ENCODE data around the gene PDE9A. TPM values are rescaled to one million over a fixed set of nuclear protein-coding genes. Genes with fewer than 3 reads are reported as not detected.

PDE9A gene
- total RNA-seq, 1 donor from 2014 or later: 3.3 TPM

DNA sequence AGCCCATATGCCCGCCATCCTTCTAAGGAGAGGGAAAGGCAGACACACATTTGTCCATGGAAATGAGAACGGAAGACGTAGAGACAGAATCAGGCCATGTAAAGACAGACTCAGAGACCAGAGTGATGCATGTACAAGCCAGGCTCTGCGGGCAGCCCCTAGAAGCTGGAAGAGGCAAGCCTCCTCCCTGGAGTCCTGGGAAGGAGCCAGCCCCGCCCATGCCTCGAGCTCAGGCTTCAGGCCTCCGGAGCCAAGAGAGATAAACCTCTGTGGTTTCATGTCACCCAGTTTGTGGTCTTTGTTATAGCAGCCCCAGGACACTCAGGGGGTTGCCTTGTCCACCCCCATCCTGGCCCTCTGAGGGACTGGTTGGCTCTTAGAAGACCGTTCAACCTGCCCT is 11.6 kb downstream of the PDE9A start:
- ATAC-seq (ENCODE audit: poor library complexity): no peak
- DNase-seq: no peak
- intact Hi-C loops (cut with DNase I): no loop called here

DNA sequence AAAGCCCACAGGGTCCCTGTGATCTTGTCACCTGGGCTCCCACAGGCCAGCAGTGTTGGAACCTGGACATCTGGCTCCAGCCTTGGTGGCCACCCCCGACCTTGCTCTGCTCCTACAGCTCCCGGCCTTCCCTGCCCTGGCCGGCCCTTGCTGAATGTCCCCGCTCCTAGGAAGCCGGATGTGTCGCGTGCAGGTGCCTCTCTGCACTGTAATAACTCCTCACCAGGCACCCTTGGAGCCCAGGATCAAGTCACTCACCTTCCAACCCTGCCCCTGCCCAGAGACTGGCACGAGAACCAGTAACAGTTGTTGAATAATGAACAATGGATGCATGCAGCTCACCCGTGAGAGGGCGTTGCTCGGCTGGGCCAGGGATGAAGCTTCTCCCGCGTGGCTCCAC is 12.1 kb downstream of the PDE9A start:
- DNase-seq (no peak), ATAC-seq (ENCODE audit: poor library complexity) (no peak)
- intact Hi-C loops (cut with DNase I): no loop called here

DNA sequence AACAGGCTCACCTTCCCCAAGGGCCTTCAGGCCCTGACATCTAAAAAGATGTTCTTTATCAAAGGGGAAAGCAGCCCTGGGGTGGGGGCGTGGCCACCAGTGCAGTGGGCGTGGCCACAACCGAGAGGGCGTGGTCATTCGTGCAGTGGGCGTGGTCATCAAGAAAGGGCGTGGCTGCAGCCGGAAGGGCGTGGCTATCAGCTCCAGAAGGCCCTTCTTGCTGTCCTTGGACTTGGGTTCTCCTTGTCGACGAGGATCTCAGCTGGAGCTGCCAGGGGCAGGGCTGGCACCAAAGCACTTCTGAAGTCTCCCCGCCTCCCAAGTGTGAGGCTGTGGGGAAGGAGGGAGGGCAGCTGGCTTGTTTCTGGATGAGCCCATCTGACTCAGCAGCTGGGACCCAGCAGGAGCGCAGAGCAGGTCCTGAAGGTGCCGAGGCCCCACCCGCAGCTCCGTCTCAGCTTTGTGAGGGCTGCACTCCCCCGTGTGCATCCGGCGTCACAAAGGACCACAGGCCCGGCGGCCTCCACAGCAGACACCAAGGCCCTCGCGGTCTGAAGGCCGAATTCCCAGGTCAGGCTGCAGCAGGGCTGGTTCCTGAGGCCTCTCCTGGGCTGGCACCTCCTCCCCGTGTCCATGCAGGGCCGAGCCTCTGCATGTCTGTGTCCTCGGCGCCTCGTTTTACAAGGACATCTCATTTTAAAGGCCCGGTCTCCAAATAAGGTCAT is 12.8 kb downstream of the PDE9A start:
- ATAC-seq (ENCODE audit: poor library complexity) (no peak), DNase-seq (no peak)
- intact Hi-C loops (cut with DNase I): no loop called here

DNA sequence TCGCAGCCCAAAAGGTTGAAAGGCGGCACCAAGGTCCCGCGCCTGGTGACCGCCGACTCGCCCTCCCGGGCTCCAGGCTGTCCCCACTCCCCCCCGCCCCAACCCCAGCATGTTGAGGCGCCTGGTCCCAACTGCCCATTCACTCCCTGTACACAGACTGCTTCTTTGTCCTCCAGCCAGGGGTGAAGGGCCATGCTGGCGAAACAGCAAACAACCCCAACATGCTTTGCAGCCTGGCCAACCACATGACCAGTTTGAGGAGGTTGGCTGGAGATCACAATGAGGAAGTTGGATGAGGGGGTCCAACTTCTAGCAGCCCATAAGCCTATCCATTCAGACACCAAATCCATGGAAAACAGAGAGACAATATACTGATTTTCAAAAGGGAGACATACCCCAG is 13.5 kb downstream of the PDE9A start:
- intact Hi-C loops (cut with DNase I): no loop called here
- DNase-seq (no peak), ATAC-seq (ENCODE audit: poor library complexity) (no peak)

DNA sequence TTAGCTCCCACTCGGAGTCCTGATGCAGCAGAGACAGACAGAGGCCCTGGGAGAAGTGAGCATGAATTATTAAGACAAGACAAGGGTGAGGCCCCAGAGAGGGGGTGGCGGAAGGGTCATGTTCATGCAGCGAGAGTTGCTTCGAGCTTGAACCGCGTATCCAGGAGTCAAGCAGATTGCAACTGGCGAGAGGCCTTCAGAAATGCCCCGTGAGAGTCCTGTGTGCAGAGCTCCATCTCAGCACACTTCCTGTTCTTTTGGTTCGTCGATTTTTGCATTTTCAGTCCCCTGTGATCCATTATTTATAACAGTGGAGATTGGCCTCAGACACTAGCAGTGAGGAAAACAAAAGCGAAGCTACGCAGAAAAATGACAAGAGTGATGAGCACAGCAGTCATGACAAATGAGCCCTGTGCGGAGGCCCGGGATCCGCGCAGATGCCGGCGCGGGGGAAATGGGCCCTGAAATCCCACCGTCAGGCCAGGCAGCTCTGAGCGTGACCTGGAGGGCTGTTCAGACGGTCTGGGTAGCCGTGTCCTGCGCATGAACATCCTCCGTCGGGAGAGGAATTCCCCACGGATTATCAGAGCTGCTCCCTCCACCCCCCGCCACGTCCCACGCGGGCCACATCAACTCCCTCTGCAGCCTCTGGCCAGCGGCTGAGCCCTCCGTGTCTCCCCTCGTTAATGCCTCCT is 15.0 kb downstream of the PDE9A start:
- DNase-seq: peak; percentile 40

DNA sequence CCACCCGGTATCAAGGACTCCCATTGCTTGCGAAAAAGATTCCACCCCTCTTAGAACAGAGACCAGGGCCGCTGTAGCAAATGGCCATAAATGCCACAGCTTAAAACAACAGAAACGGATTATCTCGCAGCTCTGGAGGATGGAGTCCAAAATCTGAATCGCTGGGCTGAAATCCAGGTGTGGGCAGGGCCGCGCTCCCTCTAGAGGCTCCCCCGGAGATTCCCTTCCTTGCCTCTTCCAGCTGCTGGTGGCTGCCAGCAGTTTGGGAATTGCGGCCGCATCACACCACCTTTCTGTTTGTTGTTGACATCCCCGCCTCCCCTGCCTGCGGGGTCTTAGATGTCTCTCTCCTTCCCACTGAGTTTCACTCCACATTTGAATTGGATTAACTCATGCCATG is 15.6 kb downstream of the PDE9A start:
- ATAC-seq (ENCODE audit: poor library complexity) (peak; percentile 45), DNase-seq (peak; percentile 61)
- intact Hi-C loops (cut with DNase I): no loop called here

More for the DNA sequence above, 15.0 kb downstream of the PDE9A start:
- intact Hi-C loops (cut with DNase I): no loop called here
- ATAC-seq (ENCODE audit: poor library complexity): peak; percentile 27

DNA sequence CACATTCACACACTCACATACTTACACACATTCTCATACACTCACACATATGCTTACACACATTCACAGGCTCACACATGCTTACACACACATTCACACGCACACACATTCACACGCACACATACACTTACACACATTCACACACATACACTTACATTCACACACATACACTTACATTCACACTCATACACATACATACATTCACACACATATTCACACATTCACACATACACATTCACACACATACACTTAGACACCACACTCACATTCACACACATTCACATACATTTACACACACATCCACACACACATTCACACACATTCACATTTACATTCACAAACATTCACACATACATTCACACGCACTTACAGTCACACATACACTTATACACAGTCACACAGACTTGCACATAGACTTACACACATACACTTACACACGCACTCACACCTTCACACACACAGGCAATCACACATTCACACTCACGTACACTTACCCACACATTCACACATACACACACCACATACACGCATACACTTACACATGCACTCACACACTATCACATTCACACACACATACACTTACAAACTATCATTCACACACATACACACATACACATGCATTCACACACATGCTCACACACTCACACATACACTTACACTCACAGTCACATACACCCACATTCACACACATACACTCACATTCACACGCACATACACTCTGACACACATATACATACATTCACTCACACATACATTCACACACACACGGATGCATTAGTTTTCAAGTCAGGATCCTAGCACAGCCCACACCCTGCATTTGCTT is 16.8 kb downstream of the PDE9A start:
- ATAC-seq (ENCODE audit: poor library complexity) (no peak), DNase-seq (no peak)
- intact Hi-C loops (cut with DNase I): no loop called here

DNA sequence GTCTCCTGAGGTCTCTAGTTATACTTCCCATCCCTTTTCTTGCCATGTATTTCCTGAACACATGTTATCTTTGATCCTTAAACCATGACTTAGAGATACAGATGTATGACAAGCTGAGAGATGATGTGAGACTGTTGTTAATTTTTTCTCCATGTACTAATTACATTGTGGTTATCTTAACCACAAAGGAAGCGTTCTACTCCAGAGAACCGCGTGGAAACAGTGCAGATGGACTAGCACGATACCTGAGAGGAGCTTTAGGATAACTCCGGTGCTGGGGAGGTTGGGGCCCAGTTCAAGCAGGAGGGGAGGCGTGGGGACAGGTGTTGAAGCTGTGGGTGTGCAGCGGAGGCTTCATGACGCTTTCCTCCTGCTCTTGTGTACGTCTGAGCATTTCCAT is 17.5 kb downstream of the PDE9A start:
- DNase-seq: no peak
- intact Hi-C loops (cut with DNase I): no loop called here

DNA sequence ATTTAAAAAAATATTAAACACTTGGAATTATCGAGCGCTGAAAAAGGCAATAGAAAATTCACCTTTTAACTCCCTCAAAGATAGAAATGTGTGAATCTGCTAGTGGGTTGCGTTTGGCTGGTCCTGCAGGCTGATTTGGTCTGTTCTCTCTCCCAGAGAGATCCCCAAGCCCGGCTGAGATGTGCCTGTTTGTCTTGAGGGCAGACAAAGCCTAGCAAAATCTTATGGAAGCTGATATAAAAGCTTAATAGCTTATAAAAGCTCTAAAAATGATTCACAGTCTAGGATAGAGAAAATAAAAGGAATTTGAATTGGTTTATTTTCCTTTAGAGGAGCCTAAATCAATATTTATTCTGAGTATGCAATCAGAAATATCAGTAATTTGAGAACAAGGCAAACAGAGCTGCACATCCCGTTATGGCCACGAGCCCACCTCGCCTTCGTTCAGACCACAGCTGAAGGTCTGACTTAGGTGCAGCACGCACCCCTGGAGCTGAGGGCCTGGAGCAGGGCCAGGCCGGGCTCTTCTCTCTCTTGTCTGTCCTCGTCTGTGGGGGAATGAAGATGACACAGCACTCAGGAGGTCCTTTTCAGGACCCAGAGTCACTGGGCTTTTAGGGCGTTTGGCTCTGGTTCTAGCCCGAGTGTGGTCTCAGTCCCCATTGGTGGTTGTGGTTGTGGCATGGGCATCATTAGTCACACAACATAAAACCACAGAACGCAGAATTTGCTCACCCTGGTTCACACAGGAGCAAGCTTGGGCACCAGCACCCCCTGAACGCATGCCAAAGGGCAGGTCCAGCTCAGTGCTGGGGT is 18.6 kb downstream of the PDE9A start:
- intact Hi-C loops (cut with DNase I): no loop called here
- DNase-seq (no peak), ATAC-seq (ENCODE audit: poor library complexity) (no peak)

More for the DNA sequence above, 17.5 kb downstream of the PDE9A start:
- no peak for ATAC-seq (ENCODE audit: poor library complexity)

DNA sequence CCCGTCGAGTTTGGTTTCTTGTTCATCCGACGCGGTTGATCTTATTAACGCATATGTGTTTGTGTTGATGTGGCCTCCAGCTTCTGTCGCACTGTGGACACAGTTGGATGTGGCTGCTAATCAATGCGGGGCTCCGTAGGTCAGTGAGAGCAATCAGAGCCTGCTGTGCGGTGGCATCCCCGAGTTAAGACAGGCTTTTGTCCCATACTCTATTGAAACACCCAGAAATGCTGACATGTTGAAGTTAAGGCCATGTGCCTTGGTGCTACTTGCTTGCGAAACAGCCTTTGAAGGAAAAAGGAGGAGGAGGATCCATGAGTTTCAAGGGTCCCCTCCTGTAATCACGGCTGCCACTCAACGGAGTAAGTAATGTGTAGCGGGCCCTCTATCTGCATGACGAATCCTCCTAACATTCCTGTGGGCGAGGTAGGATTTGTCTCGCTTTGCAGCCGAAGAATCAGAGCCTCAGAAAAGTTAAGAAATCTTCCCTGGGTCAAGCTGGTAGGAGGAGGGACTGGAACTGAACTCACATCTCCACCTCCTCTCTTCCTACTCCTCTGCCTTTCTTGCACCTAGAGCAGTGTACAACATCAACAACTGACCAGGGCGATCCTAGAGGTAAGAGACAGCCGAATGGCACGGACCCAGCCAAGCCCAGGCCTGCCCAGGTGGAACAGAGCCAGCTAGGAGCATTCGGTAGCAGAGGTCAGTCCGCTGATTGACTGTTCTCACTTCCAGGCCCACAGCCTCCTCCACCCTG is 19.5 kb downstream of the PDE9A start:
- ATAC-seq (ENCODE audit: poor library complexity): no peak
- intact Hi-C loops (cut with DNase I): no loop called here
- peak; percentile 37 for DNase-seq

DNA sequence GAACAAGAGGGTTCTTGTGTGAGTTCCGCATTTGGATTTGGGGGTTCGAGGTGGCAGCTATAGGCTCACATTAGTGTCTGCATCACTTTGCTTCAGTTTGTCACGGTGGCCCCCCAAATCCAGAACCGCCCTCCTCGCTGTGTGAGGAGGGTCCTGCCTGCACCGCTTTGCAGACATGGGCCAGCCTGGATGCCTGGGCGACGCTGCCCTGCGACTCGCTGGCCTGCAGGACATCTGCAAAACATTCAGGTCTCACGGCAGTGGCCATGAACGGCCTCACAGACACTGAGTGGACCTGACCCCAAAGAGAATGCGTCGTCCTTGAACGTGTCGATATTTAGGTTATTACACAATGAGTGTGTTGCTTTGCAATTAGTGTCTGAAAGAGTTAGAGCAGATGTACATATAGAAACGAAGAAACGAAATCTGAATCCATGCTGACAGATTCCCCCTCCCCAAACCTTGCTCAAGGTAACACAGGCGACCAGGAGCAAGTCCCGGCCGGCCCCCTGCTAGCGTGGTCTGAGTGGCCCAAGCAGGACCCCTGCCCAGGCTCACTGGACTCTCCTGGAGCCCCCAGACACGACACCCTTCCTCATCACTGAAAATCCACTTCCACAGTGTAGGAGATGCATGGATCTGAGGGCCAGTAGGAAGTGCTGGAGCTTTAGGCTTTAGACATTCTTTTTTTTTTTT is 20.4 kb downstream of the PDE9A start:
- DNase-seq: peak; percentile 38
- no peak for ATAC-seq (ENCODE audit: poor library complexity)
- intact Hi-C loops (cut with DNase I): no loop called here

DNA sequence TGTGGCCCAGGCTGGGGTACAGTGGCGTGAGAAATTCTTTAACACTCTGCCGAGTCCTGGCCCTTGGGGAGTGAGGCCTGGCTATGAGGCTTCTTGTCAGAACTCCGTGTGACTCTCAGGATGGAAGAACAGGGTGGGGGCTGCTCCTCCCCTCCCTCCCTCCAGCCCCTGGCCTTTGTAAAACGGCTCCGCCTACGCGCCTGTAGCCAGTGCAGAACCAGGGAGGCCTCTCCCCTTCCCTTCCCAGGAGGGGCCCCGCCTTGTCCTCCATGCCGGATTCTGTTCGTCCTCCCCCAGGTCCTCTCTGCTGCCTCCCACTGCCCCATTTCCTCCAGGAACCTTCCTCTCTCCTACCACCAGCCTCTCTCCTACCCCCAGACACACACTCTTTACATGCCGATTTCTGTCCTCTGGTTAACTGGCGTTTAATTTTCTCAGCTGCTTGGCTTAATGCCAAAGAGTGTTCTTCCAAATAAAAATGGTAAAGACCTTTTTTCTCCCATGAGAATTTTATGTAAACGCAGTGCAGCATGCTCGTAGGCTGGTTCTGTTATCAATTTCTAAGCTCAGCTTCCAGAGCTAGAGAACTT is 21.0 kb downstream of the PDE9A start:
- ATAC-seq (ENCODE audit: poor library complexity): peak; percentile 90
- DNase-seq: peak; percentile 78
- intact Hi-C loops (cut with DNase I): no loop called here

DNA sequence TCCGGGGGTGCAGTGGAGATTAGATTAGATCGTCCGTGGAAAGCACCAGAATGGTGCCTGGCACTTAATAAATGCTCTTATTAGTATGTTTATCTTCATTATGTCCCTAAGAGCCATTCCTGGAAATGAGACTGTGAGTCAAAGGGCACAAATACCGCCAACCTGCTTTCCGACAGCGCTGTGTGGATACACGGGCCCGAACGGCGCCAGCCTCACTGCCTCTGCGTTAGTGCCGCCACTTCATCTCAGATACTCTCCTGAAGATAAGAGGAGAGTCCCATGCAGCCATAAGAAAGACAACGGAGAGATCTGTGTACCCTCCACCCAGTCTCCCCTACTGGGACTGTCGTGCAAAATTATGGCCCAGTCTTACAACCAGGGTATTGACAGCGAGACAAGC is 22.0 kb downstream of the PDE9A start:
- DNase-seq (no peak), ATAC-seq (ENCODE audit: poor library complexity) (no peak)
- intact Hi-C loops (cut with DNase I): no loop called here

DNA sequence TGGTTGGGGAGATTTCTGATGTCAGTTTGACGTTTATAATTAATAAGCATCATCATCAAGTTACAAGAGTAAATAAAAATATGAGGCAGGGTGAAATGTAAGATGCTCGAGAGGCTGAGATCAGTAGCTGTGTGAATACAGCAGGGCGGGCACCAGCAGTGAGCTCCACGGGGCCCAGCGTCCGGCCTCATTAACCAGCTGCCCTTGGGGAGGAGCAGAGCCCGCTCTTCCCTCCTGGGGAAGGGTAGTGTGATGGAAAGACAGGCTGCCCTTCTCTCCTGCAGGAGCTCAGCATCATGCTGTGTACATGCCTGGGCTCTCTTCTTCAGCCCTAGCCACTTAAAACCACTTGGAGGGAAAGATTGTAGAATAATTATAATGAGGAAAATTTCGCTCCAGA is 23.4 kb downstream of the PDE9A start:
- DNase-seq: no peak
- no peak for ATAC-seq (ENCODE audit: poor library complexity)
- intact Hi-C loops (cut with DNase I): no loop called here

DNA sequence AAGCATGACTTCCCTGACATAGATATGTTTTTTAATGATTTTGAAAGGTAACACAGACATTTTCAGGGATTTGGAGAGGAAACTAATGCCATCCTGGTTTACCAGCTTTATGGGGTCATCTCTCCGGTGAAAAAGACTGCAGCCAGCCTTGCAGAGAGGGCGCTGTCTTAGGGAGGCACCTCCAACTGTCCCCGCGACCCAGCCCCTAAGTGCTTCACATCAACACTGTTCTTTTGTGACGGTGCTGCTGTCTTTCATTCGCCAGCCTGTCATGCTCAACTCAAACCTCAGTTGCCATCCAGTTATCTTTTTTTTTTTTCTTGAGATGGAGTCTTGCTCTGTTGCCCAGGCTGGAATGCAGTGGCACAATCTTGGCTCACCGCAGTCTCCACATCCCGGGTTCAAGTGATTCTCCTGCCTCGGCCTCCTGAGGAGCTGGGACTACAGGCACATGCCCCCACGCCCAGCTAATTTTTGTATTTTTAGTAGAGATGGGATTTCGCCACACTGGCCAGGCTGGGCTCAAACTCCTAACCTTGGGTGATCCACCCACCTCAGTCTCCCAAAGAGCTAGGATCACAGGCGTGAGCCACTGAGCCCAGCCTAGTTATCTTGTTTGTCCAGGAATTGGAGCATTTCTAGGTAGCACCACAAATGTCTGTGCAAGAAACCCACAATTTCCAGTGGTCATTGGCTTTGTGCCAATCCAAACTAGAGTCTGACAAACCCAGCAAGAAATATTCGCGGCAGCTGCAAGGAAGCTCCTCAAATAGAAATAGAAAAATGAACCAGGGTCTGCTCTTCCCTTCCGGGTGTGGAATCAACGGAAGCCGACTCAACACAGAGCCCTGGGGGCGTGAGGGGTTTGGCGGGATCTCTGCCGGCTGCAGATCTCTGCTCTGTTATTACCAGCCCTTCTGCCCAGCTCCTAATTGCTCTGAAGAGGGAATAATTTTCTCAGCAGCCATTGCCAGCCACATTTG is 24.2 kb downstream of the PDE9A start:
- ATAC-seq (ENCODE audit: poor library complexity) (no peak), DNase-seq (no peak)
- intact Hi-C loops (cut with DNase I): no loop called here

DNA sequence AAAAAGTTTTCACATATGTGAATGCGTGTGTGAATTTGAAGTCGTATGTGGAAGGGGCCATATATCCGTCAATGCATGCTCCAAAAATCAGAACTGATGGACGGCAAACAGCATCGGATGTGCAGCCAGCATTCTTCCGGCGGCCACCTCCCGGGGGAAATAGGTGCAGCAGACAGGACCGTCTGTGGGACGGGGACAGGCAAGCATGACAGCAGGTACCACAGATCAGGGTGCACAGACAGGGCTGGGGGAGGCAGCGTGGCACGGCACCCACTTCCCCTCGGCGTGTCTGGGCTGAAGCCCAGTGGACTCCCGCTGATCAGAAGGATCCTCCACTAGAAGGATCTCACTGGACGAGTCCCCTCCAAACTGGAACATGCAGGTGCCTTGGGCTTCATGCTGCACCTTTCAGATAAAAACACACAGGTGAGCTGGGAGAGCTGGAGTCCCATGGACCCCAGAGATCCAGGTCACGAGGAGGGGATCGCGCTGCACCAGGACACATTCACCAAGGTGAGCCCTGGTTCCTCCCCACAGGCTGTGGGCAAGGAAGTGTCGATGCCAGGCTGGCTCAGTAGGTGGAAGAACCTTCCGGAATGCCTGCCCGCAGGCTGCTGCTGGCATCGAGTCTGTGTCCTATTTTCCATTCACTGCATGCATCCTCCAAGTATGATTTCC is 25.3 kb downstream of the PDE9A start:
- no peak for ATAC-seq (ENCODE audit: poor library complexity)
- intact Hi-C loops (cut with DNase I): no loop called here

More for the DNA sequence above, 25.3 kb downstream of the PDE9A start:
- no peak for DNase-seq
